ENCODE measurements around the gene MBNL2. TPM values are rescaled to one million over a fixed set of nuclear protein-coding genes. Genes with fewer than 3 reads are reported as not detected.

The MBNL2 gene
- total and polyA plus RNA-seq, 2 of the 4 experiments (the other 2 are of a cell fraction), result 26.9 to 103 TPM

- Histone ChIP-seq H3K4ac (ENCODE audit: low read depth, low read length) (no peak overlapping the region), H2BK5ac (ENCODE audit: low read depth, low read length, poor library complexity, severe bottlenecking) (no peak overlapping the region), H3K4me2 (ENCODE audit: low read depth, low read length) (no peak overlapping the region), H3K56ac (ENCODE audit: extremely low read depth, insufficient read depth, low read length) (no peak overlapping the region), H3K14ac (replicated peaks; ENCODE audit: low read depth, low read length) (no peak overlapping the region), H3K4me1 (ENCODE audit: control insufficient read depth, insufficient read depth, low read length) (peaks cover 5% of the 10 kb centered on the region), H4K20me1 (ENCODE audit: insufficient read depth, low read length) (no peaks in the 10 kb centered on the region), H3K18ac (ENCODE audit: low read depth, low read length) (no peak overlapping the region), H2BK120ac (ENCODE audit: low read depth, low read length) (no peak overlapping the region), H3K27me3 (ENCODE audit: control insufficient read depth, insufficient read depth, low read length) (no peaks in the 10 kb centered on the region), H3K79me1 (ENCODE audit: low read depth in 1 of 2, low read length in 2 of 2) (no peaks in the 10 kb centered on the region), H2BK15ac (ENCODE audit: low read depth, low read length) (no peak overlapping the region), H3K36me3 (ENCODE audit: control insufficient read depth, insufficient read depth, low read length) (no peaks in the 10 kb centered on the region), H3K27ac (ENCODE audit: insufficient read depth, low read length) (no peak overlapping the region), H4K5ac (ENCODE audit: low read depth, low read length) (no peak overlapping the region), H3K9me1 (ENCODE audit: insufficient read depth, low read length) (no peaks in the 10 kb centered on the region), H3K9me3 (ENCODE audit: control insufficient read depth, insufficient read depth, low read length) (no peaks in the 10 kb centered on the region), H3K23ac (ENCODE audit: low read depth, low read length) (no peak overlapping the region), H2AK5ac (ENCODE audit: low read depth, low read length) (no peak overlapping the region), H2BK20ac (ENCODE audit: low read depth, low read length) (no peak overlapping the region), H4K8ac (ENCODE audit: low read depth in 2 of 2, low read length in 2 of 2) (no peak overlapping the region), H4K91ac (ENCODE audit: insufficient read depth, low read depth, low read length) (no peak overlapping the region), H3K9ac (ENCODE audit: low read depth, low read length) (no peak overlapping the region), H2AK9ac (replicated peaks; ENCODE audit: low read depth, low read length, poor library complexity) (no peak overlapping the region), H2AFZ (replicated peaks; ENCODE audit: low read length, poor library complexity) (no peak overlapping the region), H3K4me3 (ENCODE audit: insufficient read depth, low read depth, low read length) (no peak overlapping the region)
- in situ Hi-C loops (cut with MboI; ENCODE audit: low sequenced_read_pairs) (no loop called here), dilution Hi-C loops (cut with HindIII; ENCODE audit: low sequenced_read_pairs, unreplicated experiment) (no loop called here), intact Hi-C loops (cut with micrococcal nuclease) (no loop called here)
- 80% methylated on average over 5 of the region's 8 CpGs; no CpG with 5 or more reads in 1 of the 2 experiments for WGBS, 2 experiments (ENCODE audit: extremely low coverage in 2 of 2, insufficient read length in 1 of 2)
- BruUV-seq (replicated peaks), result no TSS peak
- ATAC-seq (ENCODE audit: low read depth) (no peak), DNase-seq (no peak)
- POLR2A ChIA-PET (ENCODE audit: unreplicated experiment), result no interaction called here
- CTCF ChIA-PET, result no interaction called here
- TF ChIP-seq MAFK (IDR thresholded peaks at IDR 0.05; ENCODE audit: low read depth, low read length), result no peak
These were observed 33.9 kb upstream of the MBNL2 start for GRCh38 chr13:97188207-97188606.

All from IMR-90 (cell line).